ENCODE results near the gene LHFPL6.

Gene LHFPL6

DNA sequence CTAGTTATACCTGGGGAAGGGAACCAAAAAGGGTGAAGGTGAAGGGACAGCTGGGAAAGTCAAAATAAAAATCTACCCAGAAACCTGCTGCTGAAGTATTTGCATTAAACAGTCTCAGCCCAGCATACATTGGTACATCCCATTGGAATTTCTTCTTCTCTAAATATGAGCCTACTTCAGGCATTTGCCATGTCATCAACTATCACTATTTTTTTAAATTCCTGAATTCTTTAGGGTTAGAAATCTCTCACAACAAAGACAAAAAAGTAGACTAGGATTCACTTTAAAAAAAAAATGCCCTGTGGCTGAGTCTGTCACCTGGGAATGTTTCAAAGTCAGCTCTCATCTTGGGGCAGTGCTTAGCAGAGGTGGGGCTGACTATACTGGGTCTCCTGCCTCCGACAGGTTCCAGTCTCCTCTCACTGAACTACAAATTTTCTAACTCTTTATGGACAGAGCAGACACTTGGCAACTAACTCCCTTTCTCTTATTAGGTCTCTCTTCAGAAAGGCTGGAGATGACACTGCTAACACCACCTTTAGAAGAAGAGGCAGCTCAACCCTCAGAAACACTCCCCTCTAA is 141.2 kb downstream of the LHFPL6 start:
- Histone ChIP-seq H3K36me3 (ENCODE audit: insufficient read depth, low read length) (no peaks in the 10 kb centered on the region), H3K9me3 (ENCODE audit: insufficient read depth, low read length, severe bottlenecking) (no peaks in the 10 kb centered on the region), H3K9ac (ENCODE audit: low read depth, low read length) (no peak overlapping the region), H3K79me2 (ENCODE audit: insufficient read depth, low read length) (no peaks in the 10 kb centered on the region), H4K20me1 (ENCODE audit: insufficient read depth, low read length) (no peaks in the 10 kb centered on the region), H3K4me3 (ENCODE audit: low read depth in 1 of 2, low read length in 2 of 2) (no peak overlapping the region), H3K4me2 (ENCODE audit: insufficient read depth, low read length) (no peak overlapping the region), H2AFZ (ENCODE audit: low read depth, low read length) (no peak overlapping the region), H3K4me1 (ENCODE audit: insufficient read depth, low read length) (no peaks in the 10 kb centered on the region), H3K27me3 (ENCODE audit: insufficient read depth, low read length, poor library complexity) (no peaks in the 10 kb centered on the region), H3K27ac (ENCODE audit: low read length) (no peak overlapping the region)
- TF ChIP-seq, protein P1, sequence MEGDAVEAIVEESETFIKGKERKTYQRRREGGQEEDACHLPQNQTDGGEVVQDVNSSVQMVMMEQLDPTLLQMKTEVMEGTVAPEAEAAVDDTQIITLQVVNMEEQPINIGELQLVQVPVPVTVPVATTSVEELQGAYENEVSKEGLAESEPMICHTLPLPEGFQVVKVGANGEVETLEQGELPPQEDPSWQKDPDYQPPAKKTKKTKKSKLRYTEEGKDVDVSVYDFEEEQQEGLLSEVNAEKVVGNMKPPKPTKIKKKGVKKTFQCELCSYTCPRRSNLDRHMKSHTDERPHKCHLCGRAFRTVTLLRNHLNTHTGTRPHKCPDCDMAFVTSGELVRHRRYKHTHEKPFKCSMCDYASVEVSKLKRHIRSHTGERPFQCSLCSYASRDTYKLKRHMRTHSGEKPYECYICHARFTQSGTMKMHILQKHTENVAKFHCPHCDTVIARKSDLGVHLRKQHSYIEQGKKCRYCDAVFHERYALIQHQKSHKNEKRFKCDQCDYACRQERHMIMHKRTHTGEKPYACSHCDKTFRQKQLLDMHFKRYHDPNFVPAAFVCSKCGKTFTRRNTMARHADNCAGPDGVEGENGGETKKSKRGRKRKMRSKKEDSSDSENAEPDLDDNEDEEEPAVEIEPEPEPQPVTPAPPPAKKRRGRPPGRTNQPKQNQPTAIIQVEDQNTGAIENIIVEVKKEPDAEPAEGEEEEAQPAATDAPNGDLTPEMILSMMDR (IDR thresholded peaks at IDR 0.05; ENCODE audit: borderline replicate concordance, extremely low read depth, low read length, poor library complexity, severe bottlenecking), result no peak
- no peak for TF ChIP-seq EZH2 (IDR thresholded peaks at IDR 0.05; ENCODE audit: borderline replicate concordance, low read depth, low read length, severe bottlenecking)
- no peak for ATAC-seq (ENCODE audit: insufficient read depth, low read depth)
- DNase-seq, result no peak

DNA sequence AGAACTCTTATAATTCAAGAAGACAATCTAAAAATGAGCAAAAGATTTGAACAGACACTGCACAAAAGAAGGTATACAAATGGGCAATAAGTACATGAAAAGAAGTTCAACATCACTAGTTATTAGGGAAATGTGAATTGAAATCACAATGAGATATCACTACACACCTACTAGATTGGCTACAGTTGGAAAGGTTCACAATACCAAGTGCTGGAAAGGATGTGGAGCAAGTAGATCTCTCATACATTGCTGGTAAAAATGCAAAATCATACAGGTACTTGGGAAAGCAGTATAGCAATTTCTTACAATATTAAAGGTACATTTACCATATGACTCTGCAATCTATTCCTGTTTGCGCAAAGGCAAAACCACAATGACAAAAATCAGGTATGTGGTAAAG is 145.7 kb downstream of the LHFPL6 start:
- H3K9me3 ChIP-seq (ENCODE audit: insufficient read depth, low read length, severe bottlenecking), result no peaks in the 10 kb centered on the region
- no peak overlapping the region for H2AFZ ChIP-seq (ENCODE audit: low read depth, low read length)
- no peak overlapping the region for H3K4me2 ChIP-seq (ENCODE audit: insufficient read depth, low read length)
- DNase-seq, result no peak
- no peak for ATAC-seq (ENCODE audit: insufficient read depth, low read depth)
- H3K27ac ChIP-seq (ENCODE audit: low read length), result no peak overlapping the region
- H3K79me2 ChIP-seq (ENCODE audit: insufficient read depth, low read length), result no peaks in the 10 kb centered on the region
- no peaks in the 10 kb centered on the region for H3K36me3 ChIP-seq (ENCODE audit: insufficient read depth, low read length)
- H4K20me1 ChIP-seq (ENCODE audit: insufficient read depth, low read length), result no peaks in the 10 kb centered on the region
- no peaks in the 10 kb centered on the region for H3K4me1 ChIP-seq (ENCODE audit: insufficient read depth, low read length)
- TF ChIP-seq, protein P1 (IDR thresholded peaks at IDR 0.05; ENCODE audit: borderline replicate concordance, extremely low read depth, low read length, poor library complexity, severe bottlenecking), result no peak
- no peak for TF ChIP-seq EZH2 (IDR thresholded peaks at IDR 0.05; ENCODE audit: borderline replicate concordance, low read depth, low read length, severe bottlenecking)
- no peak overlapping the region for H3K9ac ChIP-seq (ENCODE audit: low read depth, low read length)
- H3K4me3 ChIP-seq (ENCODE audit: low read depth in 1 of 2, low read length in 2 of 2), result no peak overlapping the region
- no peaks in the 10 kb centered on the region for H3K27me3 ChIP-seq (ENCODE audit: insufficient read depth, low read length, poor library complexity)

DNA sequence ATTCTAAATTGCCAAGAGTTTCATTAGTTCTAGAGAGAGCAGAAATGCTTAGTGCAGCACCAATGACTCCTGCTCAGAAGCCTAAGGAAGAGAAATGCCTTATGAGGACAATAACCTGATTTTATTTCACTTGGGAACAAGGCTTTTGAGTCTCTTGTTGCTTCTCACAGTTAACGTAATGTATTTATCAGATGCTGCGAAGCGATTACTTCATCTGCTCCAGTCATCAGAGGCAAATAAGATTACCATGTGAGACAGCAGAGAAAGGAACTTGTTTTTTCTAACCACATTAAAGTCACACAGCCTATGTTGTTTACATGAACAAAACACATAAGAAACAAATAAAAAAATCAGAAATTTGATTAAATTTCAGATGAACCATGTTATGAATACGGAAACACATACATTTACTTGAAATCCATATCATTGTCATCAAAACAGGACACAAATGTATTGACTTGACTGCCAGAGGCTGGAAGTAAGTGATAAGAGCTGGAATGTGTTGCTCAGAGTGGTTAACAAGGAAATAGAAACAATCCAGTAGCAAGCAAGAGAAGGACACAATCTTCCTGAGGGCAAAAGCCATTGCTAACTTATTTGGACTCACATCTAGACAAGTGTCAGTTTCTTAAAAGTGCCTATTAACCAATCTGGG is 147.3 kb downstream of the LHFPL6 start:
- no peak overlapping the region for H2AFZ ChIP-seq (ENCODE audit: low read depth, low read length)
- H3K27me3 ChIP-seq (ENCODE audit: insufficient read depth, low read length, poor library complexity), result no peaks in the 10 kb centered on the region
- no peaks in the 10 kb centered on the region for H3K79me2 ChIP-seq (ENCODE audit: insufficient read depth, low read length)
- TF ChIP-seq, protein P1 (IDR thresholded peaks at IDR 0.05; ENCODE audit: borderline replicate concordance, extremely low read depth, low read length, poor library complexity, severe bottlenecking), result no peak
- no peak for ATAC-seq (ENCODE audit: insufficient read depth, low read depth)
- H3K4me3 ChIP-seq (ENCODE audit: low read depth in 1 of 2, low read length in 2 of 2), result no peak overlapping the region
- H3K9me3 ChIP-seq (ENCODE audit: insufficient read depth, low read length, severe bottlenecking), result no peaks in the 10 kb centered on the region
- H3K27ac ChIP-seq (ENCODE audit: low read length), result no peak overlapping the region
- H3K4me1 ChIP-seq (ENCODE audit: insufficient read depth, low read length), result no peaks in the 10 kb centered on the region
- DNase-seq, result no peak
- H3K9ac ChIP-seq (ENCODE audit: low read depth, low read length), result no peak overlapping the region
- no peaks in the 10 kb centered on the region for H3K36me3 ChIP-seq (ENCODE audit: insufficient read depth, low read length)
- H3K4me2 ChIP-seq (ENCODE audit: insufficient read depth, low read length), result no peak overlapping the region
- no peaks in the 10 kb centered on the region for H4K20me1 ChIP-seq (ENCODE audit: insufficient read depth, low read length)
